H1 (cell line): ENCODE data around the gene DENND2A. TPM values are rescaled to one million over a fixed set of nuclear protein-coding genes. Genes with fewer than 3 reads are reported as not detected.

ENCODE experiments used
- CTCF ChIA-PET: fragments of 300-600 bp; sonication (Branson Sonifier 250); formaldehyde crosslinking; loops from one replicate; lab custom pipeline; 2021; ENCODE audit not compliant: partially characterized antibody; lab: Charles Lee
- POLR2A ChIA-PET: fragments of 300-600 bp; sonication (Branson Sonifier 250); formaldehyde crosslinking; loops from one replicate; lab custom pipeline; 2021; ENCODE audit warnings: inconsistent platforms; ENCODE audit not compliant: partially characterized antibody; lab: Charles Lee
- DNase-seq, 2 experiments: peaks; one replicate each; pipeline versions ENCODE4 v3.0.0 to v3.0.0-alpha.2; 2010 to 2022; ENCODE audit warnings: low spot score in 2 of 2, low read depth in 1 of 2, mixed read lengths in 1 of 2
- FAIRE-seq: peaks from 2 replicates; lab custom pipeline; 2011; peaks lifted over from hg19 to GRCh38; lab: Jason Lieb, UNC
- H2AFZ ChIP-seq: 2 replicates; pipeline ENCODE4 v1.8.1; 2012; ENCODE audit warnings: low read length, inconsistent platforms
- H2AK5ac ChIP-seq: 2 replicates; pipeline ENCODE4 v1.6.1; 2013; ENCODE audit warnings: low read depth, low read length
- H2BK120ac ChIP-seq: replicated peaks from 2 replicates; pipeline ENCODE3; 2013; ENCODE audit warnings: low read depth, low read length, inconsistent platforms
- H2BK12ac ChIP-seq: 2 replicates; pipeline ENCODE4 v1.6.1; 2013; ENCODE audit warnings: low read depth, low read length
- H2BK15ac ChIP-seq: 2 replicates; pipeline ENCODE4 v1.6.1; 2013; ENCODE audit warnings: low read length
- H2BK20ac ChIP-seq: 2 replicates; pipeline ENCODE4 v1.6.1; 2013; ENCODE audit warnings: low read length
- H2BK5ac ChIP-seq: 2 replicates; pipeline ENCODE4 v1.6.1; 2013; ENCODE audit warnings: low read depth, low read length
- H3K14ac ChIP-seq: 2 replicates; pipeline ENCODE4 v1.6.1; 2013; ENCODE audit warnings: inconsistent platforms; ENCODE audit not compliant: insufficient read length
- H3K18ac ChIP-seq: 2 replicates; pipeline ENCODE4 v1.6.1; 2013; ENCODE audit warnings: low read length; ENCODE audit errors: extremely low read depth
- H3K23ac ChIP-seq: 2 replicates; pipeline ENCODE4 v1.6.1; 2013; ENCODE audit warnings: inconsistent platforms; ENCODE audit not compliant: insufficient read length
- H3K23me2 ChIP-seq: 2 replicates; pipeline ENCODE4 v1.6.1; 2013; ENCODE audit warnings: low read depth, low read length
- H3K27ac ChIP-seq: 2 replicates; pipeline ENCODE4 v1.6.1; 2011; ENCODE audit warnings: low read depth, low read length, inconsistent platforms
- H3K27me3 ChIP-seq, 4 experiments: replicated peaks in 1 of 4; 1 replicate in 1 of 4; 2 replicates in 3 of 4; pipeline versions ENCODE4 v1.6.1 to v1.8.1; 2011 to 2013; ENCODE audit warnings: low read length in 3 of 4, mild to moderate bottlenecking in 3 of 4, inconsistent platforms in 2 of 4, mixed read lengths in 2 of 4, moderate library complexity in 1 of 4; ENCODE audit not compliant: control insufficient read depth in 3 of 4, insufficient read depth in 3 of 4; ENCODE audit errors: extremely low read depth in 1 of 4
- H3K36me3 ChIP-seq, 4 experiments: 2 replicates each; pipeline versions ENCODE4 v1.6.1 to v1.8.1; 2011 to 2013; ENCODE audit warnings: mild to moderate bottlenecking in 4 of 4, low read length in 3 of 4, moderate library complexity in 2 of 4, control low read depth in 1 of 4, inconsistent platforms in 1 of 4; ENCODE audit not compliant: insufficient read depth in 4 of 4, control insufficient read depth in 2 of 4
- H3K4ac ChIP-seq: replicated peaks from 2 replicates; pipeline ENCODE3; 2013; ENCODE audit warnings: low read length, low read depth, mixed read lengths, inconsistent platforms; ENCODE audit not compliant: insufficient read length
- H3K4me1 ChIP-seq, 4 experiments: replicated peaks in 1 of 4; 1 replicate in 1 of 4; 2 replicates in 3 of 4; pipeline versions ENCODE4 v1.6.1 to v1.8.1; 2011 to 2013; ENCODE audit warnings: low read length in 3 of 4, inconsistent platforms in 2 of 4, mixed read lengths in 1 of 4; ENCODE audit not compliant: insufficient read depth in 4 of 4, control insufficient read depth in 3 of 4
- H3K4me2 ChIP-seq, 2 experiments: 2 replicates each; pipeline versions ENCODE4 v1.6.1 to v1.8.1; 2011 to 2013; ENCODE audit warnings: low read depth in 2 of 2, low read length in 2 of 2, control low read depth in 1 of 2, inconsistent platforms in 1 of 2, mild to moderate bottlenecking in 1 of 2; ENCODE audit not compliant: insufficient read depth in 1 of 2
- H3K4me3 ChIP-seq, 4 experiments: fragments of 200-600, 300-600 bp in 1 of 4; sonication (generic), shearing (Covaris generic), sonication (Bioruptor Twin) in 1 of 4; 2 replicates each; pipeline versions ENCODE4 v1.5.1 to v1.8.1; 2011 to 2016; ENCODE audit warnings: low read length in 4 of 4, low read depth in 3 of 4, control low read depth in 2 of 4, inconsistent platforms in 2 of 4, mild to moderate bottlenecking in 2 of 4, mixed read lengths in 1 of 4, moderate library complexity in 1 of 4; ENCODE audit not compliant: insufficient read depth in 2 of 4; ENCODE audit errors: extremely low read depth in 1 of 4
- H3K56ac ChIP-seq: replicated peaks from 2 replicates; pipeline ENCODE3; 2013; ENCODE audit warnings: low read depth, mild to moderate bottlenecking, mixed read lengths, low read length, inconsistent platforms; ENCODE audit not compliant: insufficient read length
- H3K79me1 ChIP-seq: 2 replicates; pipeline ENCODE4 v1.6.1; 2013; ENCODE audit warnings: low read depth, low read length, control low read depth
- H3K79me2 ChIP-seq, 2 experiments: 2 replicates each; pipeline versions ENCODE4 v1.6.1 to v1.8.1; 2012 to 2013; ENCODE audit warnings: low read length in 2 of 2, mild to moderate bottlenecking in 2 of 2, inconsistent platforms in 1 of 2; ENCODE audit not compliant: insufficient read depth in 2 of 2, control insufficient read depth in 1 of 2
- H3K9ac ChIP-seq, 4 experiments: replicated peaks in 1 of 4; 1 replicate in 1 of 4; 2 replicates in 3 of 4; pipeline versions ENCODE4 v1.6.1 to v1.8.1; 2011 to 2013; ENCODE audit warnings: low read depth in 3 of 4, low read length in 3 of 4, control low read depth in 2 of 4, mild to moderate bottlenecking in 2 of 4, moderate library complexity in 2 of 4, inconsistent platforms in 1 of 4; ENCODE audit errors: extremely low read depth in 1 of 4
- H3K9me3 ChIP-seq, 2 experiments: 2 replicates each; pipeline versions ENCODE4 v1.6.1 to v1.8.1; 2012 to 2013; ENCODE audit warnings: mild to moderate bottlenecking in 2 of 2, moderate library complexity in 2 of 2, control low read depth in 1 of 2, inconsistent platforms in 1 of 2, low read depth in 1 of 2, low read length in 1 of 2, mixed read lengths in 1 of 2; ENCODE audit not compliant: insufficient read depth in 2 of 2
- H4K20me1 ChIP-seq, 2 experiments: replicated peaks in 1 of 2; 2 replicates each; pipeline versions ENCODE3 to v1.8.1; 2011 to 2013; ENCODE audit warnings: inconsistent platforms in 2 of 2, low read length in 2 of 2, mild to moderate bottlenecking in 1 of 2; ENCODE audit not compliant: insufficient read depth in 2 of 2, control insufficient read depth in 1 of 2
- H4K5ac ChIP-seq: 2 replicates; pipeline ENCODE4 v1.6.1; 2013; ENCODE audit warnings: low read length, low read depth, mixed read lengths, inconsistent platforms; ENCODE audit not compliant: insufficient read length
- H4K8ac ChIP-seq: 2 replicates; pipeline ENCODE4 v1.8.0; 2013; ENCODE audit warnings: mild to moderate bottlenecking, moderate library complexity, low read length, inconsistent platforms; ENCODE audit not compliant: insufficient read depth; ENCODE audit errors: extremely low read depth
- H4K91ac ChIP-seq: replicated peaks from 2 replicates; pipeline ENCODE3; 2013; ENCODE audit warnings: low read length, mixed read lengths, inconsistent platforms; ENCODE audit not compliant: insufficient read length
- ASH2L ChIP-seq: fragments of 200-600, 300-600 bp; sonication (generic); IDR thresholded peaks from one replicate; pipeline ENCODE4 v1.7.1; 2017; ENCODE audit warnings: low read length
- BCL11A ChIP-seq, 2 experiments: IDR thresholded peaks; one replicate each; pipeline ENCODE4 v1.6.1; 2011; ENCODE audit warnings: low read depth in 2 of 2, low read length in 2 of 2, mild to moderate bottlenecking in 2 of 2
- CEBPB ChIP-seq: IDR thresholded peaks from 2 replicates; pipeline ENCODE4 v1.6.1; 2012; ENCODE audit warnings: low read depth, low read length
- CREB1 ChIP-seq: IDR thresholded peaks from 2 replicates; pipeline ENCODE4 v1.6.1; 2012; ENCODE audit warnings: inconsistent platforms
- GTF2F1 ChIP-seq: IDR thresholded peaks from 2 replicates; pipeline ENCODE4 v1.6.1; 2012; ENCODE audit warnings: low read depth, low read length, improper control_type of control experiment, borderline replicate concordance
- NANOG ChIP-seq: IDR thresholded peaks from 2 replicates; pipeline ENCODE4 v1.6.1; 2011; ENCODE audit warnings: low read length, low read depth, mild to moderate bottlenecking, inconsistent platforms; ENCODE audit not compliant: insufficient read depth, poor library complexity, severe bottlenecking
- NRF1 ChIP-seq: IDR thresholded peaks from 2 replicates; pipeline ENCODE4 v1.6.1; 2011; ENCODE audit warnings: mild to moderate bottlenecking, low read depth, low read length, improper control_type of control experiment
- POLR2AphosphoS5 ChIP-seq: IDR thresholded peaks from 2 replicates; pipeline ENCODE4 v1.6.1; 2011; ENCODE audit warnings: low read depth, low read length
- SP4 ChIP-seq: IDR thresholded peaks from 2 replicates; pipeline ENCODE4 v1.6.1; 2012; ENCODE audit warnings: low read length, inconsistent platforms
- TEAD4 ChIP-seq: IDR thresholded peaks from 2 replicates; pipeline ENCODE4 v1.6.1; 2012; ENCODE audit warnings: low read depth, low read length, inconsistent platforms, mixed read lengths
- ZNF274 ChIP-seq: IDR thresholded peaks from 2 replicates; pipeline ENCODE4 v1.7.0; 2012; ENCODE audit warnings: low read length, borderline replicate concordance; ENCODE audit errors: extremely low read depth
- WGBS, 2 experiments: shearing (Covaris generic) in 1 of 2; methylation state at CpG; one replicate each; pipeline versions ENCODE4 v1.1.6 to v1.1.7; 2013 to 2015; ENCODE audit warnings: low lambda C conversion rate in 2 of 2, mixed read lengths in 2 of 2, inconsistent platforms in 1 of 2, low coverage in 1 of 2, missing lambda C conversion rate in 1 of 2; ENCODE audit not compliant: insufficient replicate concordance in 2 of 2, insufficient coverage in 1 of 2, insufficient read length in 1 of 2; ENCODE audit errors: extremely low coverage in 1 of 2, missing lambda C conversion rate in 1 of 2; 5-methylcytosine and 5-hydroxymethylcytosine counted together
- polyA plus RNA-seq, 7 experiments: library from polyadenylated mRNA; depleted of rRNA in 3 of 7; stranded (reverse) in 5 of 7; unstranded in 2 of 7; fragments of >200 nt in 5 of 7; fragments of 200-250 nt in 2 of 7; gene quantifications; 1 replicate in 5 of 7; 2 replicates in 1 of 7; 4 replicates in 1 of 7; pipeline versions ENCODE4 v1.2.1 to v1.2.3, GENCODE V29; 2011 to 2013; ENCODE audit warnings: missing spikeins in 2 of 7, mixed read lengths in 2 of 7
- total RNA-seq: library from RNA; stranded (reverse); fragmentation: NEBNext Ultra II Directional; extraction: Animal tissue kit (Norgen Biotek cat#: 25700); gene quantifications from 2 replicates; pipeline ENCODE4 v1.2.1, GENCODE V29; 2021
- TF ChIP-seq, protein P1 (sequence below), 3 experiments: IDR thresholded peaks; 1 replicate in 2 of 3; 2 replicates in 1 of 3; pipeline versions ENCODE4 v1.5.1 to v1.6.1; 2011; ENCODE audit warnings: low read length in 3 of 3, mild to moderate bottlenecking in 3 of 3, inconsistent platforms in 2 of 3, low read depth in 1 of 3, moderate library complexity in 1 of 3; ENCODE audit not compliant: insufficient read depth in 1 of 3; ENCODE audit errors: control extremely low read depth in 1 of 3

DENND2A gene
- total and polyA plus RNA-seq, 2 of the 8 experiments (the other 6 are each of a cell fraction or from before 2014, with no cell fraction given), result 5.0 to 13.0 TPM

DNA sequence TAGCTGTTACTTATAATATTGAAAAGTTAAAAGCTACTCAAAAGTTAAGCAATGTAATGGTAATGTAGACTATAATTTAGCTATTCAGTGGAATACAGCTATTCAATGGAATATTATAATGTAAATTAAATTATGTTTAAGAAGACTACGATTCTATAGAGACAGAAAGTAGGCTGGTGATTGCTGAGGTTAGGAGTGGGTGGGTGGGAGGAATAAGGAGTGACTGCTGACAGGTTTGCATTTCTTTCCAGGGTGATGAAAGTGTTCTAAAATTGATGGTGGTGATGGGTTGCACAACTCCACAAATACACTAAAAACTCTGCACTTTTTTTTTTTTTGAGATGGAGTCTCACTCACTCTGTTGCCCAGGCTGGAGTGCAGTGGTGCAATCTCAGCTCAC, 21.4 kb downstream of the DENND2A start:
- 91% methylated on average over 1 of the region's 1 CpG; no CpG with 5 or more reads in 1 of the 2 experiments for WGBS, 2 experiments
- Histone ChIP-seq H3K9ac (no peak overlapping the region), H3K56ac (no peak overlapping the region), H4K20me1 (peaks cover 0 to 3% of the 10 kb centered on the region in 2 experiments), H3K23me2 (0 out of 2 replicates have a peak, but pooled peaks cover 1% of the 10 kb centered on the region), H3K27ac (no peak overlapping the region), H2BK120ac (no peak overlapping the region), H3K36me3 (no peaks in the 10 kb centered on the region), H2BK12ac (no peak overlapping the region), H4K8ac (no peak overlapping the region), H2AK5ac (no peak overlapping the region), H2AFZ (no peak overlapping the region), H3K4me1 (peaks cover 0 to 3% (median under 1%) of the 10 kb centered on the region in 4 experiments; a peak in 4 of 7 replicates), H3K79me1 (no peaks in the 10 kb centered on the region), H3K18ac (no peak overlapping the region), H4K5ac (no peak overlapping the region), H3K4me2 (no peak overlapping the region), H2BK20ac (no peak overlapping the region), H3K23ac (no peak overlapping the region), H3K4ac (no peak overlapping the region), H4K91ac (no peak overlapping the region)
- POLR2A ChIA-PET, result no interaction called here
- FAIRE-seq (no peak), DNase-seq (no peak)
- TF ChIP-seq SP4 (no peak), ASH2L (no peak), ZNF274 (no peak), GTF2F1 (no peak), TEAD4 (no peak), NRF1 (no peak), POLR2AphosphoS5 (no peak), CEBPB (no peak), NANOG (no peak), CREB1 (no peak), BCL11A (IDR thresholded peaks at IDR 0.05; ENCODE audit: low read depth in 2 of 2, low read length in 2 of 2) (no peak)
- TF ChIP-seq, protein P1, sequence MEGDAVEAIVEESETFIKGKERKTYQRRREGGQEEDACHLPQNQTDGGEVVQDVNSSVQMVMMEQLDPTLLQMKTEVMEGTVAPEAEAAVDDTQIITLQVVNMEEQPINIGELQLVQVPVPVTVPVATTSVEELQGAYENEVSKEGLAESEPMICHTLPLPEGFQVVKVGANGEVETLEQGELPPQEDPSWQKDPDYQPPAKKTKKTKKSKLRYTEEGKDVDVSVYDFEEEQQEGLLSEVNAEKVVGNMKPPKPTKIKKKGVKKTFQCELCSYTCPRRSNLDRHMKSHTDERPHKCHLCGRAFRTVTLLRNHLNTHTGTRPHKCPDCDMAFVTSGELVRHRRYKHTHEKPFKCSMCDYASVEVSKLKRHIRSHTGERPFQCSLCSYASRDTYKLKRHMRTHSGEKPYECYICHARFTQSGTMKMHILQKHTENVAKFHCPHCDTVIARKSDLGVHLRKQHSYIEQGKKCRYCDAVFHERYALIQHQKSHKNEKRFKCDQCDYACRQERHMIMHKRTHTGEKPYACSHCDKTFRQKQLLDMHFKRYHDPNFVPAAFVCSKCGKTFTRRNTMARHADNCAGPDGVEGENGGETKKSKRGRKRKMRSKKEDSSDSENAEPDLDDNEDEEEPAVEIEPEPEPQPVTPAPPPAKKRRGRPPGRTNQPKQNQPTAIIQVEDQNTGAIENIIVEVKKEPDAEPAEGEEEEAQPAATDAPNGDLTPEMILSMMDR (IDR thresholded peaks at IDR 0.05; ENCODE audit: control extremely low read depth in 1 of 3, insufficient read depth in 1 of 3, low read depth in 1 of 3, low read length in 3 of 3), result no peak
- TF ChIP-seq, all 59 proteins: peak for 0
- Histone ChIP-seq H2BK15ac (no peak overlapping the region), H3K4me3 (no peak overlapping the region), H3K79me2 (no peaks in the 10 kb centered on the region), H3K14ac (no peak overlapping the region), H3K9me3 (no peaks in the 10 kb centered on the region), H2BK5ac (no peak overlapping the region), H3K27me3 (no peaks in the 10 kb centered on the region)
- CTCF ChIA-PET, result interaction anchor here (0.6 to 4.4 kb wide), 7 partner anchors 9 to 1782 kb away, joined by 3 to 17 read pairs (median 5); no protein-coding TSS in a partner anchor
